Measurements from ENCODE around the gene EFCAB5. TPM values are rescaled to one million over a fixed set of nuclear protein-coding genes. Genes with fewer than 3 reads are reported as not detected.

EFCAB5 gene
- total RNA-seq, 1 experiment from 2014 or later, result 1.4 TPM

DNA sequence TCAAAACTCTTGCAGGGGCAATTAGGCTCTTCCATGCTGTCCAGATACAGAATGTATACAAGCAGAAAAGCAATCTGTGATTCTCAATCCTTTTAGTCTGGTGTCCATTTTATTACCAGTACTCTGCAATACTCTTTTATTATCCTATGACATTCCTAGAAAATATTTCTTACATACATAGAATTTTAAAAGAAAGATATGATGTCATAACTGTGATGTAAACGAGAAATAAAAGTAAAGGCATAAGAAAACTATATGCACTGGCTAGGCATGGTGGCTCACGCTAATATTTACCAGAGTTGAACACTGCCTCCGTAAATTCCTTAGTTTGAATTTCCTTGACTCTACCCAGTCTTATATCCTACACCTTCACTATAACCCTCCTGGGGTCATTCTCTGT, 55.0 kb downstream of the EFCAB5 start:
- Histone ChIP-seq H3F3A (ENCODE audit: insufficient read depth, low read depth) (no peaks in the 10 kb centered on the region), H3K36me3 (ENCODE audit: low read depth) (no peaks in the 10 kb centered on the region), H3K4me1 (replicated peaks; ENCODE audit: insufficient read depth) (0 out of 2 replicates have a peak, but pooled peaks cover 7% of the 10 kb centered on the region), H2AFZ (no peak overlapping the region), H3K27ac (no peak overlapping the region), H3K9me2 (ENCODE audit: insufficient read depth) (peaks cover 5% of the 10 kb centered on the region; the same call in 1 of the 2 replicates), H3K79me2 (ENCODE audit: low read depth) (no peaks in the 10 kb centered on the region), H3K4me3 (no peak overlapping the region), H3K9me3 (ENCODE audit: insufficient read depth, low read depth) (peaks cover 3% of the 10 kb centered on the region; the same call in 1 of the 2 replicates), H3K27me3 (ENCODE audit: insufficient read depth, low read depth) (no peaks in the 10 kb centered on the region), H3K4me2 (no peak overlapping the region), H4K20me1 (ENCODE audit: insufficient read depth) (no peaks in the 10 kb centered on the region)
- ChIA-PET POLR2A (ENCODE audit: unreplicated experiment) (no interaction called here), CTCF (no interaction called here)
- DNase-seq, result no peak
- TF ChIP-seq, protein P1, sequence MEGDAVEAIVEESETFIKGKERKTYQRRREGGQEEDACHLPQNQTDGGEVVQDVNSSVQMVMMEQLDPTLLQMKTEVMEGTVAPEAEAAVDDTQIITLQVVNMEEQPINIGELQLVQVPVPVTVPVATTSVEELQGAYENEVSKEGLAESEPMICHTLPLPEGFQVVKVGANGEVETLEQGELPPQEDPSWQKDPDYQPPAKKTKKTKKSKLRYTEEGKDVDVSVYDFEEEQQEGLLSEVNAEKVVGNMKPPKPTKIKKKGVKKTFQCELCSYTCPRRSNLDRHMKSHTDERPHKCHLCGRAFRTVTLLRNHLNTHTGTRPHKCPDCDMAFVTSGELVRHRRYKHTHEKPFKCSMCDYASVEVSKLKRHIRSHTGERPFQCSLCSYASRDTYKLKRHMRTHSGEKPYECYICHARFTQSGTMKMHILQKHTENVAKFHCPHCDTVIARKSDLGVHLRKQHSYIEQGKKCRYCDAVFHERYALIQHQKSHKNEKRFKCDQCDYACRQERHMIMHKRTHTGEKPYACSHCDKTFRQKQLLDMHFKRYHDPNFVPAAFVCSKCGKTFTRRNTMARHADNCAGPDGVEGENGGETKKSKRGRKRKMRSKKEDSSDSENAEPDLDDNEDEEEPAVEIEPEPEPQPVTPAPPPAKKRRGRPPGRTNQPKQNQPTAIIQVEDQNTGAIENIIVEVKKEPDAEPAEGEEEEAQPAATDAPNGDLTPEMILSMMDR (conservative IDR thresholded peaks at IDR 0.05), result no peak
- TF ChIP-seq EZH2 (IDR thresholded peaks at IDR 0.05; ENCODE audit: low read depth), result no peak
- BruUV-seq (replicated peaks), result no TSS peak
- intact Hi-C loops (cut with micrococcal nuclease; ENCODE audit: unreplicated experiment), result no loop called here

DNA sequence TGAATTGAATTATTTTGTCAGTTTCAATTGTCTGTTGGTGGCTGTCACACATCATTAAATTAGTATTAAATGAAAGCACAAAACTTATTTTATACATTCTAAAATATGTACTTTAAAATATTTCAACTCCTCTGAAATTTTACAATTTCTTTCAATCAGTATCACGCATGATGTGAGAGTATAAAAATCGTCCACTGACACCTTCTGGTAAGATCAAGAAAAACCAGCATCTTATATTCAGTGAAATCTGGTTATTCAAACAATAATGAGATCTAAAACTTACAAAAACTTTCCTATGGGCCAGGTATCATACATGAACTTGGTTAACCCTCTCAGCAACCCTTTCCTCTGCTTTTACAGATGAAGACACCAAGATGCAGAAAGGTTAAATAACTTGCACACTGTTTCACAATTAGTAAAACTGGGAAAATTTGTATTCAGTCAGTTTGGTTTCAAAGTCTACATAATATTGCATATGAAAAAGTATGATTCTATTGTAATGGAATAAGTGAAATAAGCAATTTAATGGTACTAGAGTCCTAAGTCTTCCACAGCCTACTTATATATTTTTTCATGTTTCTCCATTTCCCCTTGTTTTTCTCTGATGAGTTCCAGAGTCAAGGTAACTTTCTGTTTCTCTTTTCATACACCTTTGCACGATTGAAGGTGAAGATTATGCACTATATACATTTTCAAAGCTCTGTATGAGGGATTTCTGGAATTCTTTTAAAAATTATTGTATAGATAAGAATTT, 58.7 kb downstream of the EFCAB5 start:
- H3K9me3 ChIP-seq (ENCODE audit: insufficient read depth, low read depth), result no peaks in the 10 kb centered on the region
- DNase-seq, result no peak
- no peaks in the 10 kb centered on the region for H4K20me1 ChIP-seq (ENCODE audit: insufficient read depth)
- POLR2A ChIA-PET (ENCODE audit: unreplicated experiment), result no interaction called here
- H3K36me3 ChIP-seq (ENCODE audit: low read depth), result no peaks in the 10 kb centered on the region
- peak overlapping the region; percentile 18; the same call in 1 of the 2 replicates for H3K4me2 ChIP-seq
- H3K4me1 ChIP-seq (replicated peaks; ENCODE audit: insufficient read depth), result peaks cover 9% of the 10 kb centered on the region
- H3K79me2 ChIP-seq (ENCODE audit: low read depth), result no peaks in the 10 kb centered on the region
- 0 out of 2 replicates have a peak overlapping the region, but pooled peaks have one; percentile 19 for H2AFZ ChIP-seq
- peaks cover 5% of the 10 kb centered on the region; the same call in 1 of the 2 replicates for H3K9me2 ChIP-seq (ENCODE audit: insufficient read depth)
- no TSS peak for BruUV-seq (replicated peaks)
- H3K4me3 ChIP-seq, result no peak overlapping the region
- intact Hi-C loops (cut with micrococcal nuclease; ENCODE audit: unreplicated experiment), result no loop called here
- no peak for TF ChIP-seq EZH2 (IDR thresholded peaks at IDR 0.05; ENCODE audit: low read depth)
- TF ChIP-seq, protein P1 (conservative IDR thresholded peaks at IDR 0.05), result no peak; the same call in 1 of the 2 replicates
- CTCF ChIA-PET, result interaction anchor here (1.2 kb wide), 1 partner anchor 21 kb away, joined by 5 read pairs; no protein-coding TSS in a partner anchor
- no peaks in the 10 kb centered on the region for H3K27me3 ChIP-seq (ENCODE audit: insufficient read depth, low read depth)
- H3K27ac ChIP-seq, result no peak overlapping the region
- H3F3A ChIP-seq (ENCODE audit: insufficient read depth, low read depth), result no peaks in the 10 kb centered on the region

DNA sequence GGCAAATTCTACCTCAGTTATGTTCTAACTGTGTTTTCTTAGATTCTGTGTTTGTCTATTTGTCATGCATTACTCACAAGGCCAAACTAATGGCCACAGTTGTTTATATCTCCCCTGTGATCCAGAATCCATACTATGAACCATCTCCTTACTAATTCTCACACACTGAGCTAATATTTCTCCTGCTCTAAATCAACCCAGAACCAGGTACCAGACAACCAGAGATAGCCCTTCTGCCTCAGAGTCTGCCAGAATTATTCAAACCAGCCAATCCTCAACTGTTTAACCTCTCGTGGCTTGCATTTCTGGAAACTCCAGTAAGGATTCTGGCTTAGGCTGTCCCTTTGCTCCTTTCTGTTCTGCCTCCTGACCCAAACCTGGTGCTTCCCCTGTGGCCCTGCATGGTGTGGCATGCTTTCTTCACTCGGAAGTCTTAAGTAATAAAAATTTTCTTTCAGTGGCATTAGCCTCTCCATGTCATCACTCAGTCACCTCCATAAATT, 59.4 kb downstream of the EFCAB5 start:
- BruUV-seq (replicated peaks), result no TSS peak
- peak overlapping the region; percentile 18; the same call in 1 of the 2 replicates for H3K4me2 ChIP-seq
- H4K20me1 ChIP-seq (ENCODE audit: insufficient read depth), result no peaks in the 10 kb centered on the region
- 0 out of 2 replicates have a peak, but pooled peaks cover 5% of the 10 kb centered on the region for H3F3A ChIP-seq (ENCODE audit: insufficient read depth, low read depth)
- H3K79me2 ChIP-seq (ENCODE audit: low read depth), result no peaks in the 10 kb centered on the region
- H3K9me3 ChIP-seq (ENCODE audit: insufficient read depth, low read depth), result no peaks in the 10 kb centered on the region
- no peak overlapping the region for H3K27ac ChIP-seq
- DNase-seq, result no peak
- CTCF ChIA-PET, result interaction anchor here (1.2 kb wide), 1 partner anchor 21 kb away, joined by 5 read pairs; no protein-coding TSS in a partner anchor
- H3K36me3 ChIP-seq (ENCODE audit: low read depth), result no peaks in the 10 kb centered on the region
- 0 out of 2 replicates have a peak overlapping the region, but pooled peaks have one; percentile 19 for H2AFZ ChIP-seq
- no peak for TF ChIP-seq EZH2 (IDR thresholded peaks at IDR 0.05; ENCODE audit: low read depth)
- TF ChIP-seq, protein P1 (conservative IDR thresholded peaks at IDR 0.05), result no peak
- POLR2A ChIA-PET (ENCODE audit: unreplicated experiment), result no interaction called here
- H3K4me1 ChIP-seq (replicated peaks; ENCODE audit: insufficient read depth), result peaks cover 15% of the 10 kb centered on the region
- no peak overlapping the region for H3K4me3 ChIP-seq
- intact Hi-C loops (cut with micrococcal nuclease; ENCODE audit: unreplicated experiment), result no loop called here
- H3K9me2 ChIP-seq (ENCODE audit: insufficient read depth), result peaks cover 5% of the 10 kb centered on the region; the same call in 1 of the 2 replicates
- H3K27me3 ChIP-seq (ENCODE audit: insufficient read depth, low read depth), result no peaks in the 10 kb centered on the region

All from PC-9 (cell line).